Measurements from ENCODE around the gene TMEM169.
A peak's percentile ranks its signal among the peaks of the same experiment; 100 is the strongest.

DNA sequence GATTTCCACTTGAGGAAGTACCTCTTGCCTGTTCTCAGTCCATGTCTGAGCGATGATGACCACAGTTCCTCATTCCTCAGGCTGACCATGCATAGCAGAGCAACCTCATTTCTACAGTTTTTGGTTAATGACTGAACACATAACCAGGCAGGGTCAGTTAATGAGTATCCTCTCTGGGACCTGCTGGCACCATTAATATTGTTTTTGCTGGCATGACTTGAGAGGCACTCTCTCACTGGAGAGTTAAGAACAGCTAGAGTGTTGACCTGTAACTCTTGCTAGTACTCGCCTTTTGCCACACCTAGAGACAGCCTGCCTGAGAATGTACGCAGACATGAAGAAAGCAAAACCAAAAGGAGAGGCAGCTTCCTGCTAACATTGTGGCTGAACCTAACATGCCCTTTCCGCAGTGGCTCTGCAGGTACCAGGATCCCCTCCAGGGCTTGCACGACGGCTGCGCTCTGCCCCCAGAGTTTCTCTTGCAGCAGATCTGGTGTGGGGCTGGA is 24.0 kb upstream of the TMEM169 start:
- TF ChIP-seq, protein P1, sequence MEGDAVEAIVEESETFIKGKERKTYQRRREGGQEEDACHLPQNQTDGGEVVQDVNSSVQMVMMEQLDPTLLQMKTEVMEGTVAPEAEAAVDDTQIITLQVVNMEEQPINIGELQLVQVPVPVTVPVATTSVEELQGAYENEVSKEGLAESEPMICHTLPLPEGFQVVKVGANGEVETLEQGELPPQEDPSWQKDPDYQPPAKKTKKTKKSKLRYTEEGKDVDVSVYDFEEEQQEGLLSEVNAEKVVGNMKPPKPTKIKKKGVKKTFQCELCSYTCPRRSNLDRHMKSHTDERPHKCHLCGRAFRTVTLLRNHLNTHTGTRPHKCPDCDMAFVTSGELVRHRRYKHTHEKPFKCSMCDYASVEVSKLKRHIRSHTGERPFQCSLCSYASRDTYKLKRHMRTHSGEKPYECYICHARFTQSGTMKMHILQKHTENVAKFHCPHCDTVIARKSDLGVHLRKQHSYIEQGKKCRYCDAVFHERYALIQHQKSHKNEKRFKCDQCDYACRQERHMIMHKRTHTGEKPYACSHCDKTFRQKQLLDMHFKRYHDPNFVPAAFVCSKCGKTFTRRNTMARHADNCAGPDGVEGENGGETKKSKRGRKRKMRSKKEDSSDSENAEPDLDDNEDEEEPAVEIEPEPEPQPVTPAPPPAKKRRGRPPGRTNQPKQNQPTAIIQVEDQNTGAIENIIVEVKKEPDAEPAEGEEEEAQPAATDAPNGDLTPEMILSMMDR (IDR thresholded peaks at IDR 0.05) = no peak
- TF ChIP-seq JUN (IDR thresholded peaks at IDR 0.05) = 0 out of 5 replicates have a peak, but pooled peaks of 1 of the 2 experiments have one; percentile 16
